Esophagus muscularis mucosa (tissue), 4 donors: ENCODE data around the gene PUDP. TPM values are rescaled to one million over a fixed set of nuclear protein-coding genes. Genes with fewer than 3 reads are reported as not detected.

Source experiments
- DNase-seq: peaks from one replicate; pipeline ENCODE4 v3.0.0-alpha.2; 2017; ENCODE audit errors: extremely low spot score
- H3K27ac ChIP-seq, 4 donors: fragments of 200-600 bp; sonication (generic); replicated peaks in 1 of 4; 1 replicate in 3 of 4; 2 replicates in 1 of 4; pipeline ENCODE4 v1.5.1; 2016 to 2019; ENCODE audit warnings: mild to moderate bottlenecking in 1 of 4
- H3K27me3 ChIP-seq, 4 donors: fragments of 200-600 bp; sonication (generic); one replicate each; pipeline versions ENCODE4 v1.5.1 to v1.6.0; 2016 to 2019
- H3K36me3 ChIP-seq, 4 donors: fragments of 200-600 bp; sonication (generic); one replicate each; pipeline ENCODE4 v1.5.1; 2016 to 2019
- H3K4me1 ChIP-seq, 4 donors: fragments of 200-600 bp; sonication (generic); one replicate each; pipeline ENCODE4 v1.5.1; 2016 to 2019
- H3K4me3 ChIP-seq, 4 donors: fragments of 200-600 bp; sonication (generic); 1 replicate in 2 of 4; 2 replicates in 2 of 4; pipeline ENCODE4 v1.5.1; 2016 to 2019; ENCODE audit warnings: mild to moderate bottlenecking in 4 of 4, moderate library complexity in 1 of 4
- H3K9me3 ChIP-seq, 4 donors: fragments of 200-600 bp; sonication (generic); 1 replicate in 3 of 4; 2 replicates in 1 of 4; pipeline ENCODE4 v1.5.1; 2016 to 2019
- EP300 ChIP-seq: sonication (generic); formaldehyde crosslinking; IDR thresholded peaks from one replicate; pipeline ENCODE4 v1.6.1; 2017; ENCODE audit warnings: antibody characterized with exemption
- POLR2A ChIP-seq: fragments of 450-650 bp; IDR thresholded peaks from one replicate; pipeline ENCODE4 v1.6.1; 2017; ENCODE audit warnings: antibody characterized with exemption, moderate library complexity, mild to moderate bottlenecking, low read depth
- POLR2AphosphoS5 ChIP-seq, 2 donors: sonication (generic); formaldehyde crosslinking; IDR thresholded peaks; one replicate each; pipeline ENCODE4 v1.6.1; 2017; ENCODE audit warnings: antibody characterized with exemption in 2 of 2
- WGBS: methylation state at CpG from one replicate; pipeline ENCODE4 v1.1.5; 2018; 5-methylcytosine and 5-hydroxymethylcytosine counted together
- intact Hi-C: fragments of 100-400 bp; cut with DNase I; formaldehyde crosslinking; loops from one replicate; pipeline ENCODE4 v1.15.1; 2023
- total RNA-seq, 4 donors: library from RNA; depleted of rRNA; stranded (reverse); fragments of >200 nt; gene quantifications; one replicate each; pipeline versions ENCODE4 v1.1.0 to v1.2.1, GENCODE V29; 2016
- TF ChIP-seq, protein P1 (sequence below), 3 experiments: fragments of 200-600 bp in 2 of 3; fragments of 450-650 bp in 1 of 3; sonication (generic) in 2 of 3; IDR thresholded peaks; one replicate each; pipeline ENCODE4 v1.5.1; 2017 to 2019; ENCODE audit warnings: antibody characterized with exemption in 3 of 3, mild to moderate bottlenecking in 2 of 3, moderate library complexity in 1 of 3

PUDP gene
- total RNA-seq, 4 donors from 2014 or later, result 5.6 to 14.2 (median 9.1) TPM

DNA sequence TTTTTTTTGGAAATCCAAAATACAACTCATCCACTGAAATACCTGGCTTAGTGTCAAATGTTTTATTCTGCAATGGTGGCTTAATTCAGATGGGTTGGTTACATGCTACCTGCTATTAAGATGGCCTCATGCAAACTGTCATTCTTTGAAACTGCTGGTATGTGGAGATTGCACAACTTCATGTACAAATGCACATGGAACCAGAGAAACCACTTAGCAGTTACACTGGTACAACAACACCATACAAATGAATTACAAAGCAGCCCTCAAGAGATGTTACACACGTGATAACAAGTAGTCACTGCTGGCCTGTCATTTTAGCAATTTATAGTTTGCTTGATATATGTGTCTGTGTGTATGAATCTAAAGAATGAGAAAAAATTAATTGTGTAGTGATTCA, 85.0 kb downstream of the PUDP start:
- DNase-seq, result no peak
- intact Hi-C loops, result no loop called here
- no peaks in the 10 kb centered on the region for H3K9me3 ChIP-seq
- H3K4me3 ChIP-seq, result no peak overlapping the region
- H3K4me1 ChIP-seq, result peaks cover 0 to 5% (median 0%) of the 10 kb centered on the region in 4 donors
- H3K36me3 ChIP-seq, result peaks cover 0 to 7% (median 2%) of the 10 kb centered on the region in 4 donors
- H3K27me3 ChIP-seq, result no peaks in the 10 kb centered on the region
- H3K27ac ChIP-seq, result no peak overlapping the region
- TF ChIP-seq, protein P1, sequence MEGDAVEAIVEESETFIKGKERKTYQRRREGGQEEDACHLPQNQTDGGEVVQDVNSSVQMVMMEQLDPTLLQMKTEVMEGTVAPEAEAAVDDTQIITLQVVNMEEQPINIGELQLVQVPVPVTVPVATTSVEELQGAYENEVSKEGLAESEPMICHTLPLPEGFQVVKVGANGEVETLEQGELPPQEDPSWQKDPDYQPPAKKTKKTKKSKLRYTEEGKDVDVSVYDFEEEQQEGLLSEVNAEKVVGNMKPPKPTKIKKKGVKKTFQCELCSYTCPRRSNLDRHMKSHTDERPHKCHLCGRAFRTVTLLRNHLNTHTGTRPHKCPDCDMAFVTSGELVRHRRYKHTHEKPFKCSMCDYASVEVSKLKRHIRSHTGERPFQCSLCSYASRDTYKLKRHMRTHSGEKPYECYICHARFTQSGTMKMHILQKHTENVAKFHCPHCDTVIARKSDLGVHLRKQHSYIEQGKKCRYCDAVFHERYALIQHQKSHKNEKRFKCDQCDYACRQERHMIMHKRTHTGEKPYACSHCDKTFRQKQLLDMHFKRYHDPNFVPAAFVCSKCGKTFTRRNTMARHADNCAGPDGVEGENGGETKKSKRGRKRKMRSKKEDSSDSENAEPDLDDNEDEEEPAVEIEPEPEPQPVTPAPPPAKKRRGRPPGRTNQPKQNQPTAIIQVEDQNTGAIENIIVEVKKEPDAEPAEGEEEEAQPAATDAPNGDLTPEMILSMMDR (IDR thresholded peaks at IDR 0.05), result no peak
- TF ChIP-seq EP300 (no peak), POLR2AphosphoS5 (IDR thresholded peaks at IDR 0.05) (no peak), POLR2A (no peak)
- 89% methylated on average over 1 of the region's 1 CpG for WGBS

DNA sequence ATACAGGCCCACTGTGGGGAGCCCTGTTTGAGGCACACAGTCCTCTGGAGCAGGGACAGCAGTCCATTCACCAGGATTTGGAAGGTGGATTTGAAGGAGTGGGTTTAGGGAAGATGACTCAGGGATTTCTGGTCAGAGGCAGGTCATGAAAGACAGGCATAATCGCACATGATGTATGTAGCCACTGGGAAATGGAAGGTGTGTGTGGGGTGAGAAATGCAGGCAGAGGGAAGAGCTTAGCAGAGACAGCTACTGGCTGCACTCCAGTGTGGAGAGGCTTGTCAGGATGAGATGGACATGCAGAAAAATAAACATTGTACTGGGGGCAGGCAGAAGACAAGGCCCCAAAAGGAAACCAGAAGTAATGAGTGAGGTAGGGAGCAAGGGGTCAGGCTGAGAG, 85.7 kb downstream of the PUDP start:
- no peaks in the 10 kb centered on the region for H3K27me3 ChIP-seq
- intact Hi-C loops, result no loop called here
- WGBS, result 63% methylated on average over 1 of the region's 1 CpG
- no peak for DNase-seq
- TF ChIP-seq POLR2A (no peak), POLR2AphosphoS5 (IDR thresholded peaks at IDR 0.05) (no peak), EP300 (no peak)
- TF ChIP-seq, protein P1 (IDR thresholded peaks at IDR 0.05), result no peak
- peaks cover 0 to 7% (median 3%) of the 10 kb centered on the region in 4 donors for H3K36me3 ChIP-seq
- peaks cover 0 to 5% (median 0%) of the 10 kb centered on the region in 4 donors for H3K4me1 ChIP-seq
- no peaks in the 10 kb centered on the region for H3K9me3 ChIP-seq
- no peak overlapping the region for H3K4me3 ChIP-seq
- no peak overlapping the region for H3K27ac ChIP-seq

DNA sequence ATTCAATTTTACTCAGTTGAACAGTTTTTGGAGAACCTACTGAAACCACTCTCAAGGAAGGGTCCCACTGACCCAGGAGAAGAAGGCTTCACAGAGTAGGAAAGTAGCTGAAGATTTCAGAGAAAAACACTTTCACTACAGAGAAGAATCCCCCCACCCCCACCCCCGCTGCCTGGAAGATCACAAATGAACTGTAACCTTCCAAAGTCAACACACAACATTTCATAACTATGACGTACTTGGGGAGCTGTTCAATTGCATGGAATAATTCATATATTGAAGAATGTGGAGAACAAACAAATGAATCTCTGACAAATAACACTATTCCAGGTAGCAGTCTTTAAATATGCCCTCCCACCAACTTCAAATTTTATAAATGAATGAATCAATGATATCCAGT, 86.5 kb downstream of the PUDP start:
- no peak for TF ChIP-seq EP300
- no peak overlapping the region for H3K4me3 ChIP-seq
- no peaks in the 10 kb centered on the region for H3K27me3 ChIP-seq
- peaks cover 0 to 14% (median 8%) of the 10 kb centered on the region in 4 donors for H3K36me3 ChIP-seq
- 96% methylated on average over 2 of the region's 2 CpGs for WGBS
- intact Hi-C loops, result no loop called here
- no peaks in the 10 kb centered on the region for H3K9me3 ChIP-seq
- no peak for DNase-seq
- H3K27ac ChIP-seq, result no peak overlapping the region
- H3K4me1 ChIP-seq, result peaks cover 0 to 5% (median 0%) of the 10 kb centered on the region in 4 donors

DNA sequence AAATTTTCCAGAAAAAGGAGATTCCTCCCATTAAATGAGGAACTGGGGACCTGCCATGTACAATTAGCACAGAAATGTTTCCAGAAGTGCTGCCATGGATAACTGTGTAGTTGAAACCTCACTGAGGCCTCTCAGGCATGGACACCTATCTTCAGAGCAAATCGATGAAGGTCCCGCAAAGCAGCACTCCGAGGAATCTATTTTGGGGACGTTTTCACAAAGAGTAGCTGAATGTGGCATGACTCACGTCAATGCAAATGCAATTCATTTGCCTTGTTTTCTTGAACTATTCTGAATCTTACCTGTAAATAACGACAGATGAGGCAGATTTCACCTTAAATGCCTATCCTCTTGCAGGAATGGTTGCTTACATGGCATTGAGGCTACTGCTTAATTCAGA, 87.5 kb downstream of the PUDP start:
- Histone ChIP-seq H3K4me3 (no peak overlapping the region), H3K36me3 (peaks cover 0 to 16% (median 12%) of the 10 kb centered on the region in 4 donors), H3K9me3 (no peaks in the 10 kb centered on the region), H3K4me1 (peaks cover 0 to 5% (median 0%) of the 10 kb centered on the region in 4 donors), H3K27ac (no peak overlapping the region), H3K27me3 (no peaks in the 10 kb centered on the region)
- no peak for DNase-seq
- intact Hi-C loops, result no loop called here
- TF ChIP-seq POLR2A, result no peak
- TF ChIP-seq EP300, result no peak
- TF ChIP-seq, protein P1 (IDR thresholded peaks at IDR 0.05), result no peak
- no peak for TF ChIP-seq POLR2AphosphoS5 (IDR thresholded peaks at IDR 0.05)
- whole genome bisulfite sequencing, result 90% methylated on average over 6 of the region's 6 CpGs

- Histone ChIP-seq H3K4me1 (peaks cover 0 to 5% (median 0%) of the 10 kb centered on the region in 4 donors), H3K27ac (no peak overlapping the region), H3K4me3 (no peak overlapping the region), H3K9me3 (no peaks in the 10 kb centered on the region), H3K27me3 (no peaks in the 10 kb centered on the region), H3K36me3 (peaks cover 0 to 16% (median 12%) of the 10 kb centered on the region in 4 donors)
- DNase-seq, result no peak
- TF ChIP-seq EP300 (no peak), POLR2AphosphoS5 (IDR thresholded peaks at IDR 0.05) (no peak), POLR2A (no peak)
- TF ChIP-seq, protein P1 (IDR thresholded peaks at IDR 0.05), result no peak
- 87% methylated on average over 5 of the region's 5 CpGs for WGBS
- intact Hi-C loops, result no loop called here
These were observed 88.1 kb downstream of the PUDP start for GRCh38 chrX:7059859-7060258.
